ENCODE results near the gene MMP24OS. TPM values are rescaled to one million over a fixed set of nuclear protein-coding genes. Genes with fewer than 3 reads are reported as not detected.
A peak's percentile ranks its signal among the peaks of the same experiment; 100 is the strongest.
"Not testable (repeated sequence)": the region's sequence is repeated elsewhere in the genome, so short reads cannot be mapped to it uniquely, and the experiment has no call there.

Gene MMP24OS
- total RNA-seq, 2 experiments from 2014 or later, result 64.3 to 70.1 TPM

- Mint-ChIP-seq H3K9me3 (no peaks in the 10 kb centered on the region), H3K4me1 (peaks cover 25% of the 10 kb centered on the region), H3K27me3 (no peaks in the 10 kb centered on the region), H3K36me3 (no peaks in the 10 kb centered on the region), H3K4me3 (no peak overlapping the region), H3K27ac (no peak overlapping the region)
- POLR2A ChIA-PET, result interaction anchor here (0.7 to 0.9 kb wide), 2 partner anchors 17 to 30 kb away, joined by 3 read pairs; partner anchors contain the start of gene EIF6
- DNase-seq (no peak), ATAC-seq (ENCODE audit: low read depth) (no peak)
Observed at GRCh38 chr20:35254448-35254999, 23.4 kb downstream of the MMP24OS start.

- H3K27ac Mint-ChIP-seq, result peak overlapping the region; percentile 80
- H3K36me3 Mint-ChIP-seq, result no peaks in the 10 kb centered on the region
- POLR2A ChIA-PET, result no interaction called here
Observed at GRCh38 chr20:35253010-35253409, 24.9 kb downstream of the MMP24OS start.

GRCh38 chr20:35252598-35252997, 25.3 kb downstream of the MMP24OS start:
- Mint-ChIP-seq H3K4me3 (peak overlapping the region; percentile 72), H3K4me1 (peaks cover 23% of the 10 kb centered on the region), H3K27ac (peak overlapping the region; percentile 99)
- POLR2A ChIA-PET, result interaction anchor here (0.6 to 1.9 kb wide), 6 partner anchors 12 to 411 kb away, joined by 3 to 16 read pairs (median 3); partner anchors contain the start of genes EIF6 and MMP24OS
- not testable (repeated sequence) for H3K27me3 Mint-ChIP-seq, H3K36me3 Mint-ChIP-seq, H3K9me3 Mint-ChIP-seq, DNase-seq
- peak; percentile 5 for ATAC-seq (ENCODE audit: low read depth)

More at GRCh38 chr20:35253010-35253409, 24.9 kb downstream of the MMP24OS start:
- Mint-ChIP-seq H3K4me3 (no peak overlapping the region), H3K9me3 (no peaks in the 10 kb centered on the region), H3K27me3 (no peaks in the 10 kb centered on the region), H3K4me1 (peaks cover 23% of the 10 kb centered on the region)
- no peak for ATAC-seq (ENCODE audit: low read depth)
- DNase-seq, result no peak

GRCh38 chr20:35252037-35252461, 25.9 kb downstream of the MMP24OS start:
- peaks cover 3% of the 10 kb centered on the region for H3K27me3 Mint-ChIP-seq
- H3K9me3 Mint-ChIP-seq, result no peaks in the 10 kb centered on the region
- POLR2A ChIA-PET, result interaction anchor here (0.6 to 1.9 kb wide), 7 partner anchors 8 to 412 kb away, joined by 3 to 16 read pairs (median 3); partner anchors contain the start of genes EIF6 and MMP24OS
- H3K36me3 Mint-ChIP-seq, result no peaks in the 10 kb centered on the region
- H3K4me1 Mint-ChIP-seq, result peaks cover 23% of the 10 kb centered on the region
- H3K4me3 Mint-ChIP-seq, result peak overlapping the region; percentile 72
- H3K27ac Mint-ChIP-seq, result peak overlapping the region; percentile 99
- peak; percentile 51 for DNase-seq
- ATAC-seq (ENCODE audit: low read depth), result peak; percentile 92

GRCh38 chr20:35251613-35251940, 26.3 kb downstream of the MMP24OS start:
- H3K4me1 Mint-ChIP-seq, result peaks cover 23% of the 10 kb centered on the region
- H3K27me3 Mint-ChIP-seq, result peaks cover 3% of the 10 kb centered on the region
- H3K27ac Mint-ChIP-seq, result peak overlapping the region; percentile 99
- ATAC-seq (ENCODE audit: low read depth) (no peak), DNase-seq (no peak)
- H3K36me3 Mint-ChIP-seq, result no peaks in the 10 kb centered on the region
- no peaks in the 10 kb centered on the region for H3K9me3 Mint-ChIP-seq
- POLR2A ChIA-PET, result interaction anchor here (0.9 to 1.9 kb wide), 6 partner anchors 9 to 412 kb away, joined by 3 to 16 read pairs (median 3); partner anchors contain the start of genes EIF6 and MMP24OS
- peak overlapping the region; percentile 72 for H3K4me3 Mint-ChIP-seq

- DNase-seq (no peak), ATAC-seq (ENCODE audit: low read depth) (no peak)
- Mint-ChIP-seq H3K4me3 (no peak overlapping the region), H3K9me3 (no peaks in the 10 kb centered on the region), H3K4me1 (peaks cover 23% of the 10 kb centered on the region), H3K36me3 (no peaks in the 10 kb centered on the region), H3K27me3 (peaks cover 4% of the 10 kb centered on the region), H3K27ac (peak overlapping the region; percentile 38)
- POLR2A ChIA-PET, result interaction anchor here (0.6 to 1.6 kb wide), 2 partner anchors 15 to 29 kb away, joined by 4 to 5 read pairs; partner anchors contain the start of gene MMP24OS
Observed at GRCh38 chr20:35248641-35249475, 29.1 kb downstream of the MMP24OS start.

- Mint-ChIP-seq H3K4me3 (no peak overlapping the region), H3K4me1 (peaks cover 11% of the 10 kb centered on the region), H3K27me3 (peaks cover 4% of the 10 kb centered on the region), H3K9me3 (no peaks in the 10 kb centered on the region), H3K27ac (no peak overlapping the region), H3K36me3 (no peaks in the 10 kb centered on the region)
- ATAC-seq (ENCODE audit: low read depth) (no peak), DNase-seq (no peak)
- POLR2A ChIA-PET, result no interaction called here
Observed at GRCh38 chr20:35246723-35247122, 31.2 kb downstream of the MMP24OS start.

GRCh38 chr20:35243986-35244385, 33.9 kb downstream of the MMP24OS start:
- POLR2A ChIA-PET, result no interaction called here
- no peak overlapping the region for H3K27ac Mint-ChIP-seq
- no peak for ATAC-seq (ENCODE audit: low read depth)

GRCh38 chr20:35243317-35243716, 34.6 kb downstream of the MMP24OS start:
- ATAC-seq (ENCODE audit: low read depth), result no peak
- Mint-ChIP-seq H3K9me3 (no peaks in the 10 kb centered on the region), H3K4me3 (no peak overlapping the region), H3K27me3 (peaks cover 4% of the 10 kb centered on the region), H3K4me1 (no peaks in the 10 kb centered on the region), H3K27ac (no peak overlapping the region), H3K36me3 (no peaks in the 10 kb centered on the region)
- DNase-seq, result no peak
- POLR2A ChIA-PET, result interaction anchor here (0.6 to 0.9 kb wide), 2 partner anchors 35 to 65 kb away, joined by 3 to 5 read pairs; partner anchors contain the start of gene MMP24OS

More at GRCh38 chr20:35243986-35244385, 33.9 kb downstream of the MMP24OS start:
- Mint-ChIP-seq H3K27me3 (peaks cover 4% of the 10 kb centered on the region), H3K4me1 (no peaks in the 10 kb centered on the region), H3K9me3 (no peaks in the 10 kb centered on the region), H3K36me3 (no peaks in the 10 kb centered on the region), H3K4me3 (no peak overlapping the region)
- no peak for DNase-seq

GRCh38 chr20:35240811-35241293, 37.1 kb downstream of the MMP24OS start:
- peak overlapping the region; percentile 33 for H3K27ac Mint-ChIP-seq
- no peak for ATAC-seq (ENCODE audit: low read depth)
- H3K9me3 Mint-ChIP-seq, result no peaks in the 10 kb centered on the region

GRCh38 chr20:35240083-35240810, 37.7 kb downstream of the MMP24OS start:
- POLR2A ChIA-PET, result no interaction called here
- Mint-ChIP-seq H3K27ac (no peak overlapping the region), H3K4me3 (no peak overlapping the region), H3K4me1 (no peaks in the 10 kb centered on the region), H3K36me3 (peaks cover 4% of the 10 kb centered on the region), H3K27me3 (peaks cover 2% of the 10 kb centered on the region), H3K9me3 (no peaks in the 10 kb centered on the region)
- no peak for ATAC-seq (ENCODE audit: low read depth)
- no peak for DNase-seq

More at GRCh38 chr20:35240811-35241293, 37.1 kb downstream of the MMP24OS start:
- H3K4me1 Mint-ChIP-seq, result no peaks in the 10 kb centered on the region
- peaks cover 4% of the 10 kb centered on the region for H3K36me3 Mint-ChIP-seq
- DNase-seq, result no peak
- peaks cover 2% of the 10 kb centered on the region for H3K27me3 Mint-ChIP-seq
- H3K4me3 Mint-ChIP-seq, result no peak overlapping the region
- POLR2A ChIA-PET, result interaction anchor here (0.5 kb wide), 1 partner anchor 1887 kb away, joined by 4 read pairs; no protein-coding TSS in a partner anchor

GRCh38 chr20:35238735-35239134, 39.2 kb downstream of the MMP24OS start:
- DNase-seq (no peak), ATAC-seq (ENCODE audit: low read depth) (no peak)
- Mint-ChIP-seq H3K27me3 (no peaks in the 10 kb centered on the region), H3K9me3 (no peaks in the 10 kb centered on the region), H3K36me3 (peaks cover 5% of the 10 kb centered on the region), H3K4me3 (no peak overlapping the region), H3K4me1 (no peaks in the 10 kb centered on the region), H3K27ac (no peak overlapping the region)
- POLR2A ChIA-PET, result no interaction called here

- POLR2A ChIA-PET, result no interaction called here
- H3K9me3 Mint-ChIP-seq, result no peaks in the 10 kb centered on the region
Observed at GRCh38 chr20:35238170-35238569, 39.8 kb downstream of the MMP24OS start.

More at GRCh38 chr20:35238170-35238569, 39.8 kb downstream of the MMP24OS start:
- Mint-ChIP-seq H3K36me3 (peaks cover 5% of the 10 kb centered on the region), H3K27ac (no peak overlapping the region), H3K4me1 (no peaks in the 10 kb centered on the region), H3K27me3 (no peaks in the 10 kb centered on the region), H3K4me3 (no peak overlapping the region)
- ATAC-seq (ENCODE audit: low read depth) (no peak), DNase-seq (no peak)

Measured in activated naive CD8-positive, alpha-beta T cell treated with anti-CD3 and anti-CD28 coated beads, Interleukin-2, amount 10 ng/mL, durations not matched to agents 7 days and 5 days (primary cell).